Measurements from ENCODE around the gene KRT82.
"Not testable (repeated sequence)": the region's sequence is repeated elsewhere in the genome, so short reads cannot be mapped to it uniquely, and the experiment has no call there.

DNA sequence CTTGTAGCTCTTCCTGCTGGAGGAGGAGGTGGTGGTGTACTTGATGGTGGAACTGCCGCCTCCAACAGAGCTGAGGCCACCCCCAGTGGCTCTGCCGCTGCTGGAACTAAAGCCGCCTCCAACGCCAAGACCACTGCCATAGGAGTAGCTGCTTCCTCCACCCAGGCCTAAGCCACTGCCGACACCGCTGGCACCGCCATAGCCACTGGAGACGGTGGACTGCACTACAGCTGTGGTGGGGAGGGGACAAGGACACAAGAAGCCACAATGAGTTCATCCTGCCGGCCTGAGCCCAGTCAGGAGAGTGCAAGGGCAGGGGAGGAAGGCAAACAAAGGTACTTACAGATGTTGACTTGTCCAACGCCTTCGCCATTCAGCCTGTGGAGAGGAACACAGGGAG lies 41.1 kb upstream of the KRT82 start:
- TF ChIP-seq, protein P1, sequence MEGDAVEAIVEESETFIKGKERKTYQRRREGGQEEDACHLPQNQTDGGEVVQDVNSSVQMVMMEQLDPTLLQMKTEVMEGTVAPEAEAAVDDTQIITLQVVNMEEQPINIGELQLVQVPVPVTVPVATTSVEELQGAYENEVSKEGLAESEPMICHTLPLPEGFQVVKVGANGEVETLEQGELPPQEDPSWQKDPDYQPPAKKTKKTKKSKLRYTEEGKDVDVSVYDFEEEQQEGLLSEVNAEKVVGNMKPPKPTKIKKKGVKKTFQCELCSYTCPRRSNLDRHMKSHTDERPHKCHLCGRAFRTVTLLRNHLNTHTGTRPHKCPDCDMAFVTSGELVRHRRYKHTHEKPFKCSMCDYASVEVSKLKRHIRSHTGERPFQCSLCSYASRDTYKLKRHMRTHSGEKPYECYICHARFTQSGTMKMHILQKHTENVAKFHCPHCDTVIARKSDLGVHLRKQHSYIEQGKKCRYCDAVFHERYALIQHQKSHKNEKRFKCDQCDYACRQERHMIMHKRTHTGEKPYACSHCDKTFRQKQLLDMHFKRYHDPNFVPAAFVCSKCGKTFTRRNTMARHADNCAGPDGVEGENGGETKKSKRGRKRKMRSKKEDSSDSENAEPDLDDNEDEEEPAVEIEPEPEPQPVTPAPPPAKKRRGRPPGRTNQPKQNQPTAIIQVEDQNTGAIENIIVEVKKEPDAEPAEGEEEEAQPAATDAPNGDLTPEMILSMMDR (IDR thresholded peaks at IDR 0.05; ENCODE audit: poor library complexity): not testable (repeated sequence)
- not testable (repeated sequence) for TF ChIP-seq EZH2phosphoT487 (IDR thresholded peaks at IDR 0.05; ENCODE audit: low read depth, severe bottlenecking, unreplicated experiment)

Measured in hepatocyte (in vitro differentiated cells).